ENCODE measurements around the gene ASGR2. TPM values are rescaled to one million over a fixed set of nuclear protein-coding genes. Genes with fewer than 3 reads are reported as not detected.

The ASGR2 gene
- total RNA-seq, 1 donor from 2014 or later: not detected

DNA sequence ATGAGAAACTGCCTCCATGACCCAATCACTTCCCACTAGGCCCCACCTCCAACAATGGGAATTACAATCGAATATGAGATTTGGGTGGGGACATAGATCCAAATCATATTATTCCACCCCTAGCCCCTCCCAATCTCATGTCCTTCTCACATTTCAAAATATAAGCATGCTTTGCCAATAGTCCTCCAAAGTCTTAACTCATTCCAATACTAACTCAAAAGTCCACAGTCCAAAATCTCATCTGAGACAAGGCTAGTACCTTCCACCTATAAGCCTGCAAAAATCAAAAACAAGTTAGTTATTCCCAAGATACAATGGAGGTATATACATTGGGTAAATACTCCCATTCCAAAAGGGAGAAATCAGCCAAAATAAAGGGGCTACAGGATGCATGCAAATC lies 47.4 kb downstream of the ASGR2 start:
- TF ChIP-seq, protein P1, sequence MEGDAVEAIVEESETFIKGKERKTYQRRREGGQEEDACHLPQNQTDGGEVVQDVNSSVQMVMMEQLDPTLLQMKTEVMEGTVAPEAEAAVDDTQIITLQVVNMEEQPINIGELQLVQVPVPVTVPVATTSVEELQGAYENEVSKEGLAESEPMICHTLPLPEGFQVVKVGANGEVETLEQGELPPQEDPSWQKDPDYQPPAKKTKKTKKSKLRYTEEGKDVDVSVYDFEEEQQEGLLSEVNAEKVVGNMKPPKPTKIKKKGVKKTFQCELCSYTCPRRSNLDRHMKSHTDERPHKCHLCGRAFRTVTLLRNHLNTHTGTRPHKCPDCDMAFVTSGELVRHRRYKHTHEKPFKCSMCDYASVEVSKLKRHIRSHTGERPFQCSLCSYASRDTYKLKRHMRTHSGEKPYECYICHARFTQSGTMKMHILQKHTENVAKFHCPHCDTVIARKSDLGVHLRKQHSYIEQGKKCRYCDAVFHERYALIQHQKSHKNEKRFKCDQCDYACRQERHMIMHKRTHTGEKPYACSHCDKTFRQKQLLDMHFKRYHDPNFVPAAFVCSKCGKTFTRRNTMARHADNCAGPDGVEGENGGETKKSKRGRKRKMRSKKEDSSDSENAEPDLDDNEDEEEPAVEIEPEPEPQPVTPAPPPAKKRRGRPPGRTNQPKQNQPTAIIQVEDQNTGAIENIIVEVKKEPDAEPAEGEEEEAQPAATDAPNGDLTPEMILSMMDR (IDR thresholded peaks at IDR 0.05): no peak
- DNase-seq (ENCODE audit: low spot score): no peak
- H3K4me3 Mint-ChIP-seq (ENCODE audit: unreplicated experiment): no peak overlapping the region
- peaks cover 11% of the 10 kb centered on the region for H3K4me1 Mint-ChIP-seq (ENCODE audit: low read depth)
- peaks cover 8% of the 10 kb centered on the region for H3K36me3 Mint-ChIP-seq (ENCODE audit: low read depth)
- no peak overlapping the region for H3K27ac Mint-ChIP-seq (ENCODE audit: unreplicated experiment)
- peaks cover 13% of the 10 kb centered on the region for H3K27me3 Mint-ChIP-seq (ENCODE audit: low read depth)
- H3K9me3 Mint-ChIP-seq (ENCODE audit: low read depth): peaks cover 19% of the 10 kb centered on the region

DNA sequence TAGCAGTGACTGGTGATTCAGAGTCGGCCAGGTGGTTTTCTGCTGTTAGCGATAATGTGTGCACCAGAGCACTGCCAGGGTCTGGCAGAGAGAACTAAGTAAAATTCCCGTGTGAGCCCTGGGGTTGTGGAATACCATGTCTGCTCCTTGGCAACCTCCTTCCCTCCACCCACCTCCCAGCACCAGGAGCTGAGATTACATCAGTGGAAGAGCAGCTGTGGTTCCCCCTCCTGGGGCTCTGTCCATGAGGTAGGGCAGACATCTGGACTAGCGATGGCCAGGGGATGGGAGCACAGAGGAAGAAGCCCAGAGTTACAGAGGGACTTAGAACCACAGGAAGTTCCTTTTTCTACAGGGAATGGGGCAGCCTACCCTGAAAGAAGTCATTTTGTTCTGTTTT lies 50.4 kb downstream of the ASGR2 start:
- H3K27ac Mint-ChIP-seq (ENCODE audit: unreplicated experiment): peak overlapping the region; percentile 49
- H3K36me3 Mint-ChIP-seq (ENCODE audit: low read depth): peaks cover 6% of the 10 kb centered on the region
- H3K4me1 Mint-ChIP-seq (ENCODE audit: low read depth): peaks cover 18% of the 10 kb centered on the region
- no peak overlapping the region for H3K4me3 Mint-ChIP-seq (ENCODE audit: unreplicated experiment)
- H3K9me3 Mint-ChIP-seq (ENCODE audit: low read depth): peaks cover 19% of the 10 kb centered on the region
- TF ChIP-seq, protein P1 (IDR thresholded peaks at IDR 0.05): no peak
- peak; percentile 49 for DNase-seq (ENCODE audit: low spot score)
- peaks cover 6% of the 10 kb centered on the region for H3K27me3 Mint-ChIP-seq (ENCODE audit: low read depth)

DNA sequence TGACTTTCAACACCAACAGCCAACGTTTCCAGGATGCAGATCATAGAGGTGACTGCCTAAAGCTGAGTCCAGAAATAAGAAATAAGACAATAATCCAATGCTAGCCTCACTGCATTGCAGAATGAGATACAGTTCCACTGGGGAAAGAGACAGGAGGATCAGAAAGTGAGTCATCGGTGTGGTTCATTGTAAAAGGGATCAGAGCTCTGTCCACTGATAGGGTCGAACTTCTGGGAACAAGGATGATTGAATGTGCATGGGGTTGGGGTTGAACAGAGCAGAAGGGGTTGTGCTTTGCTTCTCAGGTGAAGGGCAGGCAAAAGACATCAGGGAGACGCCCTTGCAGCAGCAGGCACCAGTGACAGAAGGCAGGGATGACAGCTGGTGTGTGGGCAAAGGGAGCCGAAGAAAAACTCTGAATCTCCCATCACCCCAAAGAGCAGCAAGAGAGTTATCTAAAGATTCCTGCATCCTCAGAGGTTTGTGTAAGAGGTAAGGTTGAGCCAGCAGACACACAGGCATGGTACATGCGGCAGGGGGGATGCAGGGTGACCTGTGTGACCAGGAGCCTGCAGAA lies 51.0 kb downstream of the ASGR2 start:
- Mint-ChIP-seq H3K4me1 (ENCODE audit: low read depth) (peaks cover 22% of the 10 kb centered on the region), H3K27me3 (ENCODE audit: low read depth) (peaks cover 6% of the 10 kb centered on the region), H3K9me3 (ENCODE audit: low read depth) (peaks cover 14% of the 10 kb centered on the region), H3K36me3 (ENCODE audit: low read depth) (peaks cover 5% of the 10 kb centered on the region), H3K27ac (ENCODE audit: unreplicated experiment) (no peak overlapping the region), H3K4me3 (ENCODE audit: unreplicated experiment) (no peak overlapping the region)
- TF ChIP-seq, protein P1 (IDR thresholded peaks at IDR 0.05): no peak
- DNase-seq (ENCODE audit: low spot score): no peak

DNA sequence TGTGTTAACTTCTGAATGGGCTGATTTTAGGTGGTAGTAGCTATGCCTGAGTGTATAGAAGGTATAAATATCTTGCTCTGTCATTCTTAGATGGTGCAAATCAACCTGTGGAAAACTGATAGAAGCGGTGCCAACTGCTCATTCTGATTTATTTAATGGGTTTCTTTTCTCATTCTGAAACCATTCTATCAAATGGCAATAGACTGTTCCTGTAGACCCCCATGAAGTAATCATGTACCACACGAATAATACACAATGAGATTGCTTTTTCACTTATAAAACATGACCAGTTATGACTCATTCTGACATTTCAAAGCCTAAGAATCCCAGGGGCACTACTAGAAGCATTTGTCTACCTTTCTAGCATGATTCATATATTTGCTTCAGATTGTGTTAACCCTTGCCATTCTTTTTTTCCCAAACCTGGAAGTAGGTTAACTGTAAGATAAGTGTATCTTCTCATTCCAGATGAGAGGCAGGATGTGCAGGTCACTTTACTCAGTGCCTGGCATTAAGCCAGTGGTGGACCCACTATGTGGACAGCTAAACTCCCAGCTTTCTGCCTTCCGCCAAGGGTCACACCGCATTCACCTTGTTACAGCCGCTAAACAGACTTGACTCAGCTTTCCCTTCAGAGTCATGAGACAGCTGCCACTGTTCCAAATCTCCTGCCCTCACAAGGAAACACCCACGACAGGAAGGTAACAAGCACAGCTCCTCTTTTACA lies 54.3 kb downstream of the ASGR2 start:
- no peak overlapping the region for H3K27ac Mint-ChIP-seq (ENCODE audit: unreplicated experiment)
- no peaks in the 10 kb centered on the region for H3K9me3 Mint-ChIP-seq (ENCODE audit: low read depth)
- DNase-seq (ENCODE audit: low spot score): no peak
- H3K36me3 Mint-ChIP-seq (ENCODE audit: low read depth): peaks cover 1% of the 10 kb centered on the region
- TF ChIP-seq, protein P1 (IDR thresholded peaks at IDR 0.05): no peak
- H3K4me1 Mint-ChIP-seq (ENCODE audit: low read depth): peaks cover 22% of the 10 kb centered on the region
- peaks cover 6% of the 10 kb centered on the region for H3K27me3 Mint-ChIP-seq (ENCODE audit: low read depth)
- no peak overlapping the region for H3K4me3 Mint-ChIP-seq (ENCODE audit: unreplicated experiment)

DNA sequence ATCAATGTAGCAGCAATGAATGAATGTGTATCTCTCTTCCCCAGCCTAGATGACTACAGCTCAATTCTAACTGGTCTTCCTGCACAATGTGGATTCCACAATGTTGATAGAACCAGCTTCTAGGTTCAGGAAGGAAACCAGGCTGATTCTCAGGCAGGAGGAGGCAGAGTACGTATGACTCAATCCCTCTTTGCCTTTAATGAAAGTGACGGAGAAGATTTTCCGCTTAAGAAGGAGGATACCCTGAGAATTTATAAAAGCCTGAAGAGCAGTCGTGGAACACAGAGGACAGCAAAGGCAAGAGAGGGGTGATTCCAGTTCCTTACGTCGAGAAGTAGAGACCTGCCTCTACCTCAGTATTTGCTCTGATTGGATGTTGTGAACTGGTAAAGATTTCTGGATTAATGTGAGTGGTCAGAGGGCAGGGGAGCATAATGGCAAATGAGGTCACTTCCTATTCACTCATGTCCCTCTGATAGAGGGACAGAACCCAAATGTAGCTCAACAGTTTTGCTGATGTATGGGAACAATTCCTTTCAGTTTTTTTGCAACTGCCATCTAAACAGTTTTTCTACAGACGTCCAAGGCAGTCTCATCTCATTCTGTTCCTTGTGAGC lies 55.7 kb downstream of the ASGR2 start:
- Mint-ChIP-seq H3K4me1 (ENCODE audit: low read depth) (peaks cover 17% of the 10 kb centered on the region), H3K27ac (ENCODE audit: unreplicated experiment) (no peak overlapping the region), H3K9me3 (ENCODE audit: low read depth) (no peaks in the 10 kb centered on the region), H3K27me3 (ENCODE audit: low read depth) (peaks cover 8% of the 10 kb centered on the region), H3K4me3 (ENCODE audit: unreplicated experiment) (no peak overlapping the region), H3K36me3 (ENCODE audit: low read depth) (peaks cover 1% of the 10 kb centered on the region)
- DNase-seq (ENCODE audit: low spot score): no peak
- TF ChIP-seq, protein P1 (IDR thresholded peaks at IDR 0.05): no peak
